T follicular helper cell (primary cell): ENCODE results near the gene C1QTNF5.
"Not testable (repeated sequence)": the region's sequence is repeated elsewhere in the genome, so short reads cannot be mapped to it uniquely, and the experiment has no call there.

Source experiments
- DNase-seq: peaks from one replicate; pipeline ENCODE4 v3.0.0-alpha.2; 2020; ENCODE audit warnings: low read depth
- total RNA-seq, 2 experiments: gene quantifications; one replicate each; lab custom pipeline; 2026; lab: John Stamatoyannopoulos, UW

C1QTNF5 gene
- total RNA-seq = 0 reads per million in 2 experiments

- no peak for DNase-seq
Observed at GRCh38 chr11:119340335-119341221, at the start of gene C1QTNF5. C1QTNF5 (minus strand) TSS chr11:119340883; CDS start chr11:119340397, 486 bp downstream.

GRCh38 chr11:119389611-119390254 is 49.0 kb upstream of the C1QTNF5 start:
- no peak for DNase-seq

- DNase-seq = no peak
Observed at GRCh38 chr11:119388103-119388502, 47.4 kb upstream of the C1QTNF5 start.

GRCh38 chr11:119384332-119384731 is 43.6 kb upstream of the C1QTNF5 start:
- DNase-seq = no peak

GRCh38 chr11:119382513-119382912 is 41.8 kb upstream of the C1QTNF5 start:
- not testable (repeated sequence) for DNase-seq

GRCh38 chr11:119382101-119382500 is 41.4 kb upstream of the C1QTNF5 start:
- no peak for DNase-seq

GRCh38 chr11:119381181-119381988 is 40.7 kb upstream of the C1QTNF5 start, which contains the start of gene USP2:
USP2 (minus strand) TSS chr11:119381690; CDS start chr11:119373480, 8,210 bp downstream.
- DNase-seq = peak; percentile 97

- no peak for DNase-seq
Observed at GRCh38 chr11:119380827-119381180, 40.1 kb upstream of the C1QTNF5 start.

GRCh38 chr11:119380160-119380826 is 39.6 kb upstream of the C1QTNF5 start:
- DNase-seq = no peak

GRCh38 chr11:119378851-119379465 is 38.3 kb upstream of the C1QTNF5 start:
- no peak for DNase-seq

GRCh38 chr11:119377961-119378667 is 37.4 kb upstream of the C1QTNF5 start:
- DNase-seq = no peak

- no peak for DNase-seq
Observed at GRCh38 chr11:119377112-119377901, 36.6 kb upstream of the C1QTNF5 start.

GRCh38 chr11:119376197-119376847 is 35.6 kb upstream of the C1QTNF5 start:
- DNase-seq = no peak

- no peak for DNase-seq
Observed at GRCh38 chr11:119375337-119376196, 34.9 kb upstream of the C1QTNF5 start.

- no peak for DNase-seq
Observed at GRCh38 chr11:119374632-119375336, 34.1 kb upstream of the C1QTNF5 start.

- DNase-seq = no peak
Observed at GRCh38 chr11:119373921-119374631, 33.4 kb upstream of the C1QTNF5 start.
